Endothelial cell of umbilical vein (primary cell): ENCODE measurements around the gene CD47. TPM values are rescaled to one million over a fixed set of nuclear protein-coding genes. Genes with fewer than 3 reads are reported as not detected.

Experiments
- BruUV-seq: library from RNA; stranded (reverse); fragments of 400-500 nt; replicated peaks from 2 replicates; lab custom pipeline; 2021; lab: Mats Ljungman, UMichigan
- CTCF ChIA-PET: fragments of 300-600, 350-600 bp; sonication (Branson Sonifier 250); formaldehyde crosslinking; loops from one replicate; lab custom pipeline; 2021; ENCODE audit warnings: antibody characterized with exemption, inconsistent platforms; lab: Charles Lee
- POLR2A ChIA-PET: fragments of 300-600, 350-600 bp; sonication (Branson Sonifier 250); formaldehyde crosslinking; loops from one replicate; lab custom pipeline; 2021; ENCODE audit warnings: antibody characterized with exemption, inconsistent platforms; lab: Charles Lee
- DNase-seq: peaks from one replicate; pipeline ENCODE4 v3.0.0-alpha.2; 2011; ENCODE audit warnings: low read depth, low spot score
- FAIRE-seq: peaks from 2 replicates; lab custom pipeline; 2011; peaks lifted over from hg19 to GRCh38; lab: Jason Lieb, UNC
- H2AFZ ChIP-seq: 2 replicates; pipeline ENCODE4 v1.6.0; 2012; ENCODE audit warnings: low read depth, low read length, control low read depth, inconsistent platforms
- H3K27ac ChIP-seq: 2 replicates; pipeline ENCODE4 v1.5.1; 2011; ENCODE audit warnings: low read depth, mild to moderate bottlenecking, control low read depth, low read length, moderate library complexity; ENCODE audit not compliant: insufficient read depth
- H3K27me3 ChIP-seq, 2 experiments: 2 replicates each; pipeline versions ENCODE4 v1.6.0 to v1.6.1; 2011; ENCODE audit warnings: low read length in 2 of 2, mixed read lengths in 1 of 2; ENCODE audit not compliant: control insufficient read depth in 2 of 2, insufficient read depth in 2 of 2
- H3K36me3 ChIP-seq, 2 experiments: 2 replicates in 1 of 2; 3 replicates in 1 of 2; pipeline ENCODE4 v1.5.1; 2011; ENCODE audit warnings: low read length in 2 of 2, mild to moderate bottlenecking in 1 of 2, moderate library complexity in 1 of 2; ENCODE audit not compliant: control insufficient read depth in 2 of 2, insufficient read depth in 2 of 2; ENCODE audit errors: extremely low read depth in 1 of 2
- H3K4me1 ChIP-seq: 3 replicates; pipeline ENCODE4 v1.5.1; 2011; ENCODE audit warnings: mild to moderate bottlenecking, low read length; ENCODE audit not compliant: control insufficient read depth, insufficient read depth; ENCODE audit errors: extremely low read depth
- H3K4me2 ChIP-seq: 2 replicates; pipeline ENCODE4 v1.6.1; 2011; ENCODE audit warnings: low read length, control low read depth, mixed read lengths; ENCODE audit not compliant: insufficient read depth
- H3K4me3 ChIP-seq, 3 experiments: fragments of 200-600 bp in 1 of 3; sonication (generic), shearing (Covaris generic) in 1 of 3; replicated peaks in 1 of 3; 2 replicates each; pipeline ENCODE4 v1.5.1; 2011 to 2016; ENCODE audit warnings: control low read depth in 3 of 3, low read length in 3 of 3, mild to moderate bottlenecking in 2 of 3, inconsistent platforms in 1 of 3, low read depth in 1 of 3, moderate library complexity in 1 of 3; ENCODE audit not compliant: insufficient read depth in 1 of 3
- H3K79me2 ChIP-seq: 2 replicates; pipeline ENCODE4 v1.6.0; 2012; ENCODE audit warnings: low read length, inconsistent platforms; ENCODE audit not compliant: control insufficient read depth, insufficient read depth
- H3K9ac ChIP-seq: replicated peaks from 2 replicates; pipeline ENCODE3; 2011; ENCODE audit warnings: low read length, control low read depth; ENCODE audit not compliant: insufficient read depth; ENCODE audit errors: extremely low read depth
- H3K9me1 ChIP-seq: replicated peaks from 3 replicates; pipeline ENCODE4 v1.6.0; 2011; ENCODE audit warnings: mild to moderate bottlenecking, low read length; ENCODE audit not compliant: control insufficient read depth, insufficient read depth; ENCODE audit errors: extremely low read depth
- H3K9me3 ChIP-seq: replicated peaks from 2 replicates; pipeline ENCODE4 v1.5.1; 2012; ENCODE audit warnings: low read length, inconsistent platforms; ENCODE audit not compliant: control insufficient read depth, insufficient read depth
- H4K20me1 ChIP-seq: replicated peaks from 2 replicates; pipeline ENCODE3; 2011; ENCODE audit warnings: mild to moderate bottlenecking, low read length; ENCODE audit not compliant: control insufficient read depth, insufficient read depth; ENCODE audit errors: extremely low read depth
- FOS ChIP-seq: IDR thresholded peaks from 2 replicates; pipeline ENCODE4 v1.6.1; 2011; ENCODE audit warnings: mild to moderate bottlenecking, low read length, moderate library complexity, borderline replicate concordance; ENCODE audit not compliant: insufficient read depth
- GATA2 ChIP-seq: IDR thresholded peaks from 2 replicates; pipeline ENCODE4 v1.7.0; 2011; ENCODE audit warnings: low read depth, mild to moderate bottlenecking, moderate library complexity, mixed read lengths, low read length; ENCODE audit not compliant: insufficient read length, insufficient read depth
- JUN ChIP-seq: IDR thresholded peaks from 2 replicates; pipeline ENCODE4 v1.6.1; 2011; ENCODE audit warnings: borderline replicate concordance, low read depth; ENCODE audit not compliant: insufficient read length, insufficient read depth
- MYC ChIP-seq: IDR thresholded peaks from one replicate; pipeline ENCODE4 v1.6.1; 2011; ENCODE audit warnings: mild to moderate bottlenecking, low read depth, low read length
- POLR2A ChIP-seq: IDR thresholded peaks from 2 replicates; pipeline ENCODE4 v1.6.1; 2012; ENCODE audit warnings: low read depth, mild to moderate bottlenecking, control low read depth, low read length
- POLR2AphosphoS5 ChIP-seq: IDR thresholded peaks from 2 replicates; pipeline ENCODE4 v1.6.1; 2012; ENCODE audit warnings: low read depth, mild to moderate bottlenecking, control low read depth, low read length, moderate library complexity; ENCODE audit not compliant: insufficient read depth
- dilution Hi-C: fragments of 300-500 bp; cut with MboI; formaldehyde crosslinking; loops from one replicate; pipeline ENCODE4 v1.15.0; 2019; ENCODE audit warnings: low sequenced_read_pairs; ENCODE audit not compliant: extremely low pct_ligation_motif_present
- intact Hi-C: fragments of 100-400 bp; cut with micrococcal nuclease; formaldehyde crosslinking; loops from one replicate; pipeline ENCODE4 v1.10.0; 2022
- polyA plus RNA-seq, 4 experiments: library from polyadenylated mRNA; depleted of rRNA in 3 of 4; stranded (reverse) in 3 of 4; unstranded in 1 of 4; fragments of >200 nt; gene quantifications; 2 replicates each; pipeline versions ENCODE4 v1.2.1 to v1.2.3, GENCODE V29; 2011 to 2012; ENCODE audit warnings: missing spikeins in 1 of 4
- total RNA-seq: library from RNA; stranded (reverse); gene quantifications from 2 replicates; pipeline ENCODE4 v1.2.3, GENCODE V29; 2021
- TF ChIP-seq, protein P1 (sequence below), 2 donors: IDR thresholded peaks; 1 replicate in 1 of 2; 2 replicates in 1 of 2; pipeline ENCODE4 v1.5.1; 2011; ENCODE audit warnings: low read length in 2 of 2, mild to moderate bottlenecking in 2 of 2, moderate library complexity in 2 of 2, control low read depth in 1 of 2, inconsistent platforms in 1 of 2, low read depth in 1 of 2; ENCODE audit not compliant: insufficient read depth in 1 of 2; ENCODE audit errors: extremely low read depth in 1 of 2

CD47 gene
- total and polyA plus RNA-seq, 2 donors (not counting 3 experiments of a cell fraction or from before 2014, with no cell fraction given), result 29.3 to 32.2 TPM

DNA sequence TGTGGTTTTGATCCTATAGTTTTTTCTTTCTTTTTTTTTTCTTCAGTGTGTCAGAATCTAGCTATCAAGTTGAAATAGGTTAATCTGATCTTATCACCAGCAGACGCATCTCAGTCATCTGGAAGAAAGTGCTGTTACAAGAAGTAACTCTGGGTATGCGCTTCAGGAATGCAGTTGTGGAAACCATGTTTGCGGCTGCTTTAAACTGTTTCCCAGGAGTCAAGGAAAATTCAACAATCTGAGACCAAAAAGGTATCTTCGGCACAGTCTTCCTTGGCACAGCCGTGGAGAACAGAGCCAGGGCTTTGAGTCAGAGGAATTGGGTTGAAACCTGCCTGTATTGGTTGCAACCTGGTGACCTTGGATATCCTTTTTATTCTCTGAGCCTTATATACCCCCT is 59.9 kb downstream of the CD47 start:
- H3K27ac ChIP-seq, result no peak overlapping the region
- FAIRE-seq (no peak), DNase-seq (no peak)
- H3K4me2 ChIP-seq, result no peak overlapping the region
- H4K20me1 ChIP-seq, result no peaks in the 10 kb centered on the region
- peaks cover 9% of the 10 kb centered on the region for H3K4me1 ChIP-seq
- no peaks in the 10 kb centered on the region for H3K36me3 ChIP-seq
- TF ChIP-seq POLR2A (no peak), MYC (no peak), JUN (no peak), GATA2 (no peak), FOS (no peak), POLR2AphosphoS5 (no peak)
- TF ChIP-seq, protein P1, sequence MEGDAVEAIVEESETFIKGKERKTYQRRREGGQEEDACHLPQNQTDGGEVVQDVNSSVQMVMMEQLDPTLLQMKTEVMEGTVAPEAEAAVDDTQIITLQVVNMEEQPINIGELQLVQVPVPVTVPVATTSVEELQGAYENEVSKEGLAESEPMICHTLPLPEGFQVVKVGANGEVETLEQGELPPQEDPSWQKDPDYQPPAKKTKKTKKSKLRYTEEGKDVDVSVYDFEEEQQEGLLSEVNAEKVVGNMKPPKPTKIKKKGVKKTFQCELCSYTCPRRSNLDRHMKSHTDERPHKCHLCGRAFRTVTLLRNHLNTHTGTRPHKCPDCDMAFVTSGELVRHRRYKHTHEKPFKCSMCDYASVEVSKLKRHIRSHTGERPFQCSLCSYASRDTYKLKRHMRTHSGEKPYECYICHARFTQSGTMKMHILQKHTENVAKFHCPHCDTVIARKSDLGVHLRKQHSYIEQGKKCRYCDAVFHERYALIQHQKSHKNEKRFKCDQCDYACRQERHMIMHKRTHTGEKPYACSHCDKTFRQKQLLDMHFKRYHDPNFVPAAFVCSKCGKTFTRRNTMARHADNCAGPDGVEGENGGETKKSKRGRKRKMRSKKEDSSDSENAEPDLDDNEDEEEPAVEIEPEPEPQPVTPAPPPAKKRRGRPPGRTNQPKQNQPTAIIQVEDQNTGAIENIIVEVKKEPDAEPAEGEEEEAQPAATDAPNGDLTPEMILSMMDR (IDR thresholded peaks at IDR 0.05; ENCODE audit: extremely low read depth in 1 of 2, insufficient read depth in 1 of 2, low read depth in 1 of 2, low read length in 2 of 2), result no peak
- H2AFZ ChIP-seq, result no peak overlapping the region
- no peaks in the 10 kb centered on the region for H3K9me3 ChIP-seq
- BruUV-seq, result no TSS peak
- dilution Hi-C loops (no loop called here), intact Hi-C loops (no loop called here)
- H3K27me3 ChIP-seq, result no peaks in the 10 kb centered on the region
- CTCF ChIA-PET, result interaction anchor here (0.7 to 1.7 kb wide), 2 partner anchors 21 to 103 kb away, joined by 3 to 4 read pairs; no protein-coding TSS in a partner anchor
- H3K9me1 ChIP-seq, result no peaks in the 10 kb centered on the region
- no peak overlapping the region for H3K4me3 ChIP-seq
- H3K9ac ChIP-seq, result no peak overlapping the region
- H3K79me2 ChIP-seq, result no peaks in the 10 kb centered on the region
- POLR2A ChIA-PET, result no interaction called here
